GM23338 (cell line): ENCODE results near the gene SPAG16. TPM values are rescaled to one million over a fixed set of nuclear protein-coding genes. Genes with fewer than 3 reads are reported as not detected.

ENCODE experiments used
- ATAC-seq: fragments of 200-7000 bp; cut with Tn5 transposase; 3 replicates; pipeline ENCODE4 v1.9.1; 2020
- DNase-seq: peaks from one replicate; pipeline ENCODE4 v3.0.0-alpha.2; 2015; ENCODE audit warnings: low spot score
- H2AFZ ChIP-seq: fragments of 200-600 bp; sonication (generic); 2 replicates; pipeline ENCODE4 v1.8.0; 2016; ENCODE audit warnings: antibody characterized with exemption, mild to moderate bottlenecking, moderate library complexity
- H3F3A ChIP-seq: fragments of 200-600 bp; sonication (generic); replicated peaks from 2 replicates; pipeline ENCODE4 v1.8.0; 2017; ENCODE audit warnings: antibody characterized with exemption, mixed run types, low read depth
- H3K27ac ChIP-seq: fragments of 200-600 bp; sonication (generic); 2 replicates; pipeline ENCODE4 v1.6.1; 2016; ENCODE audit warnings: low read depth
- H3K27me3 ChIP-seq: fragments of 200-600 bp; sonication (generic); 2 replicates; pipeline ENCODE4 v1.8.0; 2016; ENCODE audit warnings: mild to moderate bottlenecking, mixed run types, moderate library complexity; ENCODE audit not compliant: insufficient read depth
- H3K36me3 ChIP-seq: fragments of 200-600 bp; sonication (generic); 2 replicates; pipeline ENCODE4 v1.8.0; 2016; ENCODE audit warnings: mild to moderate bottlenecking; ENCODE audit not compliant: insufficient read depth
- H3K4me1 ChIP-seq: fragments of 200-600 bp; sonication (generic); 2 replicates; pipeline ENCODE4 v1.8.0; 2016; ENCODE audit warnings: mild to moderate bottlenecking, moderate library complexity; ENCODE audit not compliant: insufficient read depth
- H3K4me2 ChIP-seq: fragments of 200-600 bp; sonication (generic); 2 replicates; pipeline ENCODE4 v1.7.1; 2017; ENCODE audit warnings: mixed run types
- H3K4me3 ChIP-seq: fragments of 200-600 bp; sonication (generic); 2 replicates; pipeline ENCODE4 v1.6.1; 2016; ENCODE audit warnings: mixed run types
- H3K79me2 ChIP-seq: fragments of 200-600 bp; sonication (generic); replicated peaks from 2 replicates; pipeline ENCODE4 v1.8.0; 2017; ENCODE audit warnings: mild to moderate bottlenecking; ENCODE audit not compliant: insufficient read depth
- H3K9me2 ChIP-seq: fragments of 200-600 bp; sonication (generic); 2 replicates; pipeline ENCODE4 v1.8.0; 2017; ENCODE audit not compliant: insufficient read depth
- H4K20me1 ChIP-seq: fragments of 200-600 bp; sonication (generic); replicated peaks from 2 replicates; pipeline ENCODE4 v1.8.0; 2017; ENCODE audit warnings: mild to moderate bottlenecking; ENCODE audit not compliant: insufficient read depth
- H3K27ac Mint-ChIP-seq: 2 replicates; pipeline ENCODE4 v1.8.0; 2020; ENCODE audit warnings: inconsistent platforms, mild to moderate bottlenecking, moderate library complexity, mixed read lengths
- H3K27me3 Mint-ChIP-seq: 3 replicates; pipeline ENCODE4 v1.8.0; 2022; ENCODE audit warnings: low read depth, mild to moderate bottlenecking, moderate library complexity, mixed read lengths, inconsistent platforms; ENCODE audit not compliant: insufficient read depth, poor library complexity
- H3K36me3 Mint-ChIP-seq: 3 replicates; pipeline ENCODE4 v1.8.0; 2021; ENCODE audit warnings: low read depth, mild to moderate bottlenecking, inconsistent platforms, moderate library complexity, mixed read lengths
- H3K4me1 Mint-ChIP-seq: 3 replicates; pipeline ENCODE4 v1.8.0; 2020; ENCODE audit warnings: mild to moderate bottlenecking, inconsistent platforms, mixed read lengths
- H3K4me3 Mint-ChIP-seq: 3 replicates; pipeline ENCODE4 v1.8.0; 2021; ENCODE audit warnings: moderate library complexity, mild to moderate bottlenecking, inconsistent platforms, mixed read lengths
- H3K9me3 Mint-ChIP-seq: 3 replicates; pipeline ENCODE4 v1.8.0; 2020; ENCODE audit warnings: moderate library complexity, mild to moderate bottlenecking, inconsistent platforms, mixed read lengths
- CREB1 ChIP-seq: fragments of 250-450 bp; sonication (Bioruptor Pico); IDR thresholded peaks from 2 replicates; pipeline ENCODE4 v1.5.0; 2020; ENCODE audit warnings: low read depth, mild to moderate bottlenecking, moderate library complexity
- CTCF ChIP-seq, 2 experiments: fragments of 200-600 bp in 1 of 2; sonication (generic) in 1 of 2; conservative IDR thresholded peaks; 2 replicates each; pipeline versions ENCODE4 v1.5.1 to v1.6.1; 2016 to 2017; ENCODE audit warnings: antibody characterized with exemption in 2 of 2, low read depth in 2 of 2, mild to moderate bottlenecking in 2 of 2, moderate library complexity in 1 of 2
- EZH2phosphoT487 ChIP-seq: fragments of 200-600 bp; sonication (generic); IDR thresholded peaks from one replicate; pipeline ENCODE4 v1.8.1; 2018; ENCODE audit warnings: antibody characterized with exemption; ENCODE audit not compliant: unreplicated experiment
- JUNB ChIP-seq: IDR thresholded peaks from one replicate; pipeline ENCODE4 v1.6.1; 2016; ENCODE audit warnings: antibody characterized with exemption; ENCODE audit not compliant: unreplicated experiment
- NANOG ChIP-seq: IDR thresholded peaks from 2 replicates; pipeline ENCODE4 v1.6.1; 2016; ENCODE audit warnings: antibody characterized with exemption, borderline replicate concordance
- POLR2AphosphoS5 ChIP-seq: IDR thresholded peaks from 2 replicates; pipeline ENCODE4 v1.6.1; 2016; ENCODE audit warnings: antibody characterized with exemption, low read depth
- REST ChIP-seq: IDR thresholded peaks from one replicate; pipeline ENCODE4 v1.6.1; 2018; ENCODE audit warnings: antibody characterized with exemption; ENCODE audit not compliant: unreplicated experiment
- STAT1 ChIP-seq: IDR thresholded peaks from one replicate; pipeline ENCODE4 v1.6.1; 2016; ENCODE audit warnings: antibody characterized with exemption; ENCODE audit not compliant: unreplicated experiment
- ZNF114 ChIP-seq: fragments of 250-450 bp; sonication (Bioruptor Pico); IDR thresholded peaks from 2 replicates; pipeline ENCODE4 v1.5.0; 2020; ENCODE audit warnings: mild to moderate bottlenecking, moderate library complexity
- ZNF331 ChIP-seq: fragments of 250-450 bp; sonication (Bioruptor Pico); IDR thresholded peaks from 2 replicates; pipeline ENCODE4 v1.5.0; 2020; ENCODE audit warnings: low read depth, mild to moderate bottlenecking, moderate library complexity
- ZNF462 ChIP-seq: fragments of 250-450 bp; sonication (Bioruptor Pico); IDR thresholded peaks from 2 replicates; pipeline ENCODE4 v1.5.0; 2020; ENCODE audit warnings: mild to moderate bottlenecking, moderate library complexity
- polyA plus RNA-seq: library from polyadenylated mRNA; unstranded; fragments of >200 nt; fragmentation: Nextera tagmentation; extraction: Ambion mirVana; gene quantifications from 2 replicates; pipeline ENCODE4 v1.2.1, GENCODE V29; 2016
- total RNA-seq: library from RNA; depleted of rRNA; stranded (reverse); fragments of >200 nt; shearing (Covaris generic); gene quantifications from 2 replicates; pipeline ENCODE4 v1.2.3, GENCODE V29; 2014

SPAG16 gene
- total and polyA plus RNA-seq, 2 experiments from 2014 or later: 19.7 to 47.8 TPM

GRCh38 chr2:214277880-214278279 lies 993.6 kb downstream of the SPAG16 start:
- H3K4me3 Mint-ChIP-seq: no peak overlapping the region
- H3F3A ChIP-seq: no peaks in the 10 kb centered on the region
- no peaks in the 10 kb centered on the region for H3K4me1 Mint-ChIP-seq
- peaks cover 2% of the 10 kb centered on the region for H3K27me3 Mint-ChIP-seq
- ATAC-seq: no peak
- no peaks in the 10 kb centered on the region for H3K4me1 ChIP-seq
- H3K9me2 ChIP-seq: no peaks in the 10 kb centered on the region
- no peak overlapping the region for H3K27ac Mint-ChIP-seq
- no peak overlapping the region for H3K4me3 ChIP-seq
- H3K36me3 ChIP-seq: no peaks in the 10 kb centered on the region
- H3K27ac ChIP-seq: no peak overlapping the region
- no peaks in the 10 kb centered on the region for H3K27me3 ChIP-seq
- no peaks in the 10 kb centered on the region for H3K79me2 ChIP-seq
- DNase-seq: no peak
- peaks cover 21% of the 10 kb centered on the region; the same call in 2 of the 3 replicates for H3K9me3 Mint-ChIP-seq
- H2AFZ ChIP-seq: no peak overlapping the region
- TF ChIP-seq CREB1 (CRISPR knock-in tag): no peak
- TF ChIP-seq EZH2phosphoT487: no peak
- TF ChIP-seq REST: no peak
- TF ChIP-seq STAT1: no peak
- TF ChIP-seq CTCF (conservative IDR thresholded peaks at IDR 0.05; ENCODE audit: low read depth in 2 of 2): no peak
- no peak for TF ChIP-seq ZNF114
- TF ChIP-seq ZNF462: no peak
- TF ChIP-seq NANOG: no peak
- no peak for TF ChIP-seq JUNB
- no peak for TF ChIP-seq POLR2AphosphoS5
- TF ChIP-seq ZNF331 (CRISPR knock-in tag): no peak
- H3K4me2 ChIP-seq: no peak overlapping the region
- no peaks in the 10 kb centered on the region for H4K20me1 ChIP-seq
- H3K36me3 Mint-ChIP-seq: peaks cover 2% of the 10 kb centered on the region; the same call in 1 of the 3 replicates
